Fibroblast of villous mesenchyme (primary cell): ENCODE measurements around the gene JAK1. TPM values are rescaled to one million over a fixed set of nuclear protein-coding genes. Genes with fewer than 3 reads are reported as not detected.
A peak's percentile ranks its signal among the peaks of the same experiment; 100 is the strongest.

Experiments used
- DNase-seq: peaks from one replicate; pipeline ENCODE4 v3.0.0-alpha.2; 2010; ENCODE audit warnings: low read depth
- H3K4me3 ChIP-seq: 2 replicates; pipeline ENCODE4 v1.5.1; 2011; ENCODE audit warnings: low read depth, mild to moderate bottlenecking, low read length
- CTCF ChIP-seq: IDR thresholded peaks from 2 replicates; pipeline ENCODE4 v1.5.1; 2012; ENCODE audit warnings: low read depth, mild to moderate bottlenecking, low read length; ENCODE audit not compliant: insufficient read depth
- total RNA-seq: library from RNA; depleted of rRNA; stranded (reverse); fragments of >200 nt; gene quantifications from 2 replicates; pipeline ENCODE4 v1.2.3, GENCODE V29; 2012

The JAK1 gene
- total RNA-seq, 1 donor, result 125 TPM

GRCh38 chr1:64903593-64903992 lies 62.8 kb downstream of the JAK1 start:
- no peak overlapping the region for H3K4me3 ChIP-seq
- TF ChIP-seq CTCF, result no peak
- DNase-seq, result no peak

GRCh38 chr1:64901663-64902062 lies 64.7 kb downstream of the JAK1 start:
- H3K4me3 ChIP-seq, result no peak overlapping the region
- no peak for DNase-seq
- no peak for TF ChIP-seq CTCF

- no peak for TF ChIP-seq CTCF
- no peak for DNase-seq
- H3K4me3 ChIP-seq, result no peak overlapping the region
These were observed 65.4 kb downstream of the JAK1 start for GRCh38 chr1:64900916-64901315.

- no peak for TF ChIP-seq CTCF
- H3K4me3 ChIP-seq, result no peak overlapping the region
- peak; percentile 94 for DNase-seq
These were observed 68.1 kb downstream of the JAK1 start for GRCh38 chr1:64898107-64898861.

- no peak for TF ChIP-seq CTCF
- no peak overlapping the region for H3K4me3 ChIP-seq
- DNase-seq, result no peak
These were observed 69.8 kb downstream of the JAK1 start for GRCh38 chr1:64896551-64896950.

GRCh38 chr1:64895500-64895899 lies 70.8 kb downstream of the JAK1 start:
- no peak for DNase-seq
- no peak overlapping the region for H3K4me3 ChIP-seq
- TF ChIP-seq CTCF, result no peak
